Psoas muscle (tissue), 8 donors: ENCODE measurements around the gene ATXN8OS. TPM values are rescaled to one million over a fixed set of nuclear protein-coding genes. Genes with fewer than 3 reads are reported as not detected.
"Not testable (repeated sequence)": the region's sequence is repeated elsewhere in the genome, so short reads cannot be mapped to it uniquely, and the experiment has no call there.

Experiments
- ATAC-seq, 4 donors: fragments of 200-7000 bp; cut with Tn5 transposase; one replicate each; pipeline ENCODE4 v1.9.1; 2020; ENCODE audit warnings: moderate library complexity in 3 of 4, mild to moderate bottlenecking in 2 of 4
- DNase-seq, 2 donors: peaks; one replicate each; pipeline ENCODE4 v3.0.0-alpha.2; 2020
- H3K27ac ChIP-seq: fragments of 200-600 bp; one replicate; pipeline ENCODE4 v1.8.0; 2022
- H3K27me3 ChIP-seq, 3 donors: fragments of 200-600 bp in 1 of 3; one replicate each; pipeline versions ENCODE4 v1.6.1 to v1.8.0; 2013 to 2022; ENCODE audit warnings: low read length in 2 of 3, mild to moderate bottlenecking in 2 of 3, moderate library complexity in 1 of 3; ENCODE audit not compliant: insufficient read depth in 3 of 3
- H3K36me3 ChIP-seq, 2 donors: fragments of 200-600 bp in 1 of 2; one replicate each; pipeline versions ENCODE4 v1.6.1 to v1.8.0; 2013 to 2022; ENCODE audit warnings: low read depth in 1 of 2, mild to moderate bottlenecking in 1 of 2, moderate library complexity in 1 of 2; ENCODE audit not compliant: insufficient read depth in 1 of 2
- H3K4me1 ChIP-seq: fragments of 200-600 bp; one replicate; pipeline ENCODE4 v1.8.0; 2022
- H3K4me3 ChIP-seq: fragments of 200-600 bp; one replicate; pipeline ENCODE4 v1.8.0; 2022; ENCODE audit warnings: mild to moderate bottlenecking
- H3K9me3 ChIP-seq: fragments of 200-600 bp; one replicate; pipeline ENCODE4 v1.8.0; 2022
- WGBS, 3 donors: extraction: QIAGEN DNeasy Blood & Tissue Kit; methylation state at CpG; one replicate each; pipeline versions ENCODE4 v1.1.6 to v1.1.7; 2013; 5-methylcytosine and 5-hydroxymethylcytosine counted together
- intact Hi-C, 2 donors: fragments of 100-400 bp; cut with DNase I; formaldehyde crosslinking; loops; one replicate each; pipeline versions ENCODE4 v1.11.0 to v1.14.2; 2022
- polyA plus RNA-seq, 3 donors: library from polyadenylated mRNA; stranded (reverse); fragments of 200-250 nt; gene quantifications; one replicate each; pipeline ENCODE4 v1.2.3, GENCODE V29; 2013
- total RNA-seq, 4 donors: library from RNA; stranded (reverse); fragmentation: NEBNext Ultra II Directional in 2 of 4; extraction: Animal tissue kit (Norgen Biotek cat#: 25700) in 2 of 4; gene quantifications; one replicate each; pipeline versions ENCODE4 v1.2.1 to v1.2.4, GENCODE V29; 2021 to 2023
- TF ChIP-seq, protein P1 (sequence below): fragments of 200-600 bp; IDR thresholded peaks from one replicate; pipeline ENCODE4 v1.8.0; 2022; ENCODE audit warnings: antibody characterized with exemption
- donor health status: healthy with polysubstance abuse.
- donor health status: DM: no; HTN: no; CAD: no; lungs with moderate emphysema.
- donor health status: Bipolar disorder and iron deficiency.
- donor health status: healthy.
- donor health status: DM: yes; HTN: yes; CAD: no.
- donor health status: DM: no; HTN: no; CAD: no.
- donor health status: DM: no; HTN: no; CAD: no.
- donor health status: DM: yes; HTN: yes; CAD: no.

Gene ATXN8OS
- total and polyA plus RNA-seq, 7 donors: not detected

DNA sequence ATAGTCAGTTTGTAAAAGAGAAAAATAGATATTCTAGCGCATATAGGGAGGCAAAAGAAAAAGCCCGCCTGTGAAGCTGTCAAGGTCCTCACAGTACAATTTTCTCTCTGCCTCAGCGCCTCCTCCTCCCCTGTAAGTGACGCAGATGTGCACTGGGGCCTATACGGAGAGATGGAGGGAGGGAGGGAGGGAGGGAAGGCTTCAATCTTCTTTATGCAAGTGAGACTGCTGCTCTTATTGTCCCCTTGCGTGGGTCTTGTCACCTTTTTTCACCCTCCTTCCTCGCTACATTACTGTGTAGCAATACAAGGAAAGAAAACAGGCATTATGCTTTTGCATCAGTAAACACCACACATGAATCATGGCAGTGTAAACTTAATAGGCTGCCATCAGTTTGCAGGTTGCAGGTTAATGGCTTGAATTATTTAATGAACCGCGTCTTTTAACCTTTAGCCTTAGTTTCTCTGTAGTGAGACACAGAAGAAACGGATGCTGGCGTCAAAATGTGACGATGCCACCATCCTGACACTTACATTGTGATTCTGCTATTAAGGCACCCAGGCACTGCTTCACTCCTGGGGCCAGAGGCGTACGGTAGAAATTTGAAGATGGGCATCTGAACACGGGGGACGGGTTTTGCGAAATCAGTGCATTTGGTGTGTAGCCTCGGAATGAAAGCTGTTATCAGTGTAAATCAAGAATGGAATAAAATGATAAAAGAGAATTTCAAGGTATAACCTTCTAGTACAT lies 905 bp downstream of the ATXN8OS start, which contains the start of gene KLHL1:
Gene KLHL1 (minus strand): TSS at position 97 of the 750 bp plus-strand sequence. CDS start 753 bp downstream, outside the sequence.
- DNase-seq: no peak
- intact Hi-C loops: no loop called here
- no peak for ATAC-seq
- H3K4me3 ChIP-seq: no peak within 1 kb of the TSS
- H3K36me3 ChIP-seq: no peaks in the 10 kb centered on the region
- H3K27ac ChIP-seq: no peak within 1 kb of the TSS
- 55 to 63% (median 57%) methylated on average over 16 to 18 of the region's 18 CpGs for WGBS, 3 donors
- TF ChIP-seq, protein P1, sequence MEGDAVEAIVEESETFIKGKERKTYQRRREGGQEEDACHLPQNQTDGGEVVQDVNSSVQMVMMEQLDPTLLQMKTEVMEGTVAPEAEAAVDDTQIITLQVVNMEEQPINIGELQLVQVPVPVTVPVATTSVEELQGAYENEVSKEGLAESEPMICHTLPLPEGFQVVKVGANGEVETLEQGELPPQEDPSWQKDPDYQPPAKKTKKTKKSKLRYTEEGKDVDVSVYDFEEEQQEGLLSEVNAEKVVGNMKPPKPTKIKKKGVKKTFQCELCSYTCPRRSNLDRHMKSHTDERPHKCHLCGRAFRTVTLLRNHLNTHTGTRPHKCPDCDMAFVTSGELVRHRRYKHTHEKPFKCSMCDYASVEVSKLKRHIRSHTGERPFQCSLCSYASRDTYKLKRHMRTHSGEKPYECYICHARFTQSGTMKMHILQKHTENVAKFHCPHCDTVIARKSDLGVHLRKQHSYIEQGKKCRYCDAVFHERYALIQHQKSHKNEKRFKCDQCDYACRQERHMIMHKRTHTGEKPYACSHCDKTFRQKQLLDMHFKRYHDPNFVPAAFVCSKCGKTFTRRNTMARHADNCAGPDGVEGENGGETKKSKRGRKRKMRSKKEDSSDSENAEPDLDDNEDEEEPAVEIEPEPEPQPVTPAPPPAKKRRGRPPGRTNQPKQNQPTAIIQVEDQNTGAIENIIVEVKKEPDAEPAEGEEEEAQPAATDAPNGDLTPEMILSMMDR: no peak
- H3K4me1 ChIP-seq: no peaks in the 10 kb centered on the region
- H3K9me3 ChIP-seq: no peaks in the 10 kb centered on the region
- peaks cover 0 to 9% (median 2%) of the 10 kb centered on the region in 3 donors for H3K27me3 ChIP-seq

DNA sequence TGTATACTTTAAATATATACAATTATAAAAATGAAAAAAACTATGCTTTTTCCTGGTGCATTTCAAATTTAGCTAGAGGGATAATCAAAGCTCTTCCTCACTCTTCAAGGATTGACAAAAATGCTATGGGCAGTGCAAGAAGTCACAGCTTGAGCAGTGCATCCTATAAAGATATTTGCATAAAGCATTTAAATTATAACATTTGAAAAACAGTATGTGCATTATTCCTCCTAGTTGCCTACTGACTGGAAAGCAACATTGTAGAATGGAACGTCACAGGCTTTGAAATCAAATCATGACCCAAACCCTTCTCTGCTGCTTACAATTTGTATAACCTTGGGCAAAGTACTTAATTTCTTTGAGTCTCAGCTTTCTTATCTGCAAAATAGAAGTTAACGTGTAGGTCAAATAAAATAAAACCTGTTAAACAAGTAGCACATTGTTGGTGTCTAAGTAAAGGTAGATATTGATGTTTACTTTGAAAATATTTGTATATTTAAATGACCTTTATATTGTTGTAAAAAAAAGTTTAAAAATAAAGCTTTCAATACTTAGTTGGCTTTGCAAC lies 9.8 kb downstream of the ATXN8OS start:
- no peak for ATAC-seq
- Histone ChIP-seq H3K27ac (no peak overlapping the region), H3K36me3 (no peaks in the 10 kb centered on the region), H3K4me1 (no peaks in the 10 kb centered on the region), H3K4me3 (no peak overlapping the region), H3K27me3 (no peaks in the 10 kb centered on the region), H3K9me3 (no peaks in the 10 kb centered on the region)
- TF ChIP-seq, protein P1: no peak
- DNase-seq: no peak
- intact Hi-C loops: no loop called here
- 61 to 73% (median 61%) methylated on average over 2 of the region's 2 CpGs for WGBS, 3 donors

DNA sequence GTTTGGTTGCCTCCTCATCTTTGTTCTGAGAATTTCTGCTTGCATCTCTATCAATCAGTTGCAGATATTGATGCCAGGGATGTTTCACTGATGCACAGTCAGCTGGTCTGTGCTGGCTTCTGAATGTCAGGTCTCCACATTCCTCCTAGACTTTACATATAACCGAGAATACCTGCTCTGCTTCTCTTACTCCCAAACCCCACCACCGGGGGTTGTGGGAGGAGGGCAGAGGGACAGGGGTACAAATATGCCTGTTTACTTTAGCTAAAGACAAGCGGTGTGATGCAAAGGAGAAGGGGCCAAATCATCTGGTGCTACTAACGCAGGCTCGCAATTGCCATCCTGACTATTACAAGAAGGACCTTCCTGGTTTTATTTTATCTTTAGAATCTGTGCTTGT lies 18.1 kb downstream of the ATXN8OS start:
- H3K27me3 ChIP-seq: no peaks in the 10 kb centered on the region
- DNase-seq: no peak
- no peaks in the 10 kb centered on the region for H3K4me1 ChIP-seq
- TF ChIP-seq, protein P1: no peak
- WGBS, 3 donors: 48 to 55% (median 50%) methylated on average over 5 of the region's 5 CpGs
- no peaks in the 10 kb centered on the region for H3K36me3 ChIP-seq
- no peak overlapping the region for H3K27ac ChIP-seq
- H3K9me3 ChIP-seq: no peaks in the 10 kb centered on the region
- no peak overlapping the region for H3K4me3 ChIP-seq
- intact Hi-C loops: no loop called here
- no peak for ATAC-seq

DNA sequence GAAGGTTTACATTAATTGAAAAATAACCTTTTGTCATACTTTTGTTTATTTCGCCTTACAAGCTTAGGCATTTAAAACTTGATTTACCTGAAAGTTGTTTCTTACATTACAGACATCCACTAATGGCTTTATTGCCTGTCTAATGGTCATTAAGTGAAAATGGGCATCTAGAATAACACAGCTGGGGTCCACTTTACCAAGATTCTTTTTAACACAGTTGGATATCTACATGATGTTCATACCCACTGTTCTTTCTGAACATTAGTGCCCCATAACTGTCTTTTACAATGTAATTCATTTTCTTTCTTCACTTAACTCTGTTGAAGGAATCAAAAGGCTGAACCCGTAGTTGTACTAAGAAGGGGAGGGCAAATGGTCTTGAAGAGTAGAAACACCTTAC lies 20.5 kb downstream of the ATXN8OS start:
- no peak overlapping the region for H3K27ac ChIP-seq
- H3K27me3 ChIP-seq: no peaks in the 10 kb centered on the region
- no peaks in the 10 kb centered on the region for H3K9me3 ChIP-seq
- no peak for ATAC-seq
- no peaks in the 10 kb centered on the region for H3K36me3 ChIP-seq
- no peak overlapping the region for H3K4me3 ChIP-seq
- DNase-seq: no peak
- TF ChIP-seq, protein P1: no peak
- intact Hi-C loops: no loop called here
- H3K4me1 ChIP-seq: no peaks in the 10 kb centered on the region
- 45 to 60% (median 59%) methylated on average over 2 of the region's 2 CpGs for WGBS, 3 donors

DNA sequence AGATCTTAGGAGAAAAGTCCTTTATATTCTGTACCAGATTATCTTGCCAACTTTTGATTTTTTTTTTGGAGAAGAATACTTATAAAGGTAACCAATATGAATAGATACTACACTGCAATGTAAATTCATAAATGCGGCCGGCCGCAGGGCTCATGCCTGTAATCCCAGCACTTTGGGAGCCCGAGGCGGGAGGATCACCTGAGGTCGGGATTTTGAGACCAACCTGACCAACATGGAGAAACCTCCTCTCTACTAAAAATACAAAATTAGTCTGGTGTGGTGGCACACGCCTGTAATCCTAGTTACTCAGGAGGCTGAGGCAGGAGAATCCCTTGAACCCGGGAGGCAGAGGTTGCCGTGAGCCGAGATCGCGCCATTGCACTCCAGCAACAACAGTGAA lies 35.0 kb downstream of the ATXN8OS start:
- H3K27me3 ChIP-seq, H3K27ac ChIP-seq, H3K4me3 ChIP-seq, DNase-seq, H3K9me3 ChIP-seq, ATAC-seq, intact Hi-C loops, H3K36me3 ChIP-seq, H3K4me1 ChIP-seq: not testable (repeated sequence)
- 93 to 95% (median 94%) methylated on average over 12 of the region's 12 CpGs for WGBS, 3 donors
